RWPE1 (cell line): ENCODE results near the gene NELFB.
A peak's percentile ranks its signal among the peaks of the same experiment; 100 is the strongest.

ENCODE experiments used
- CTCF ChIA-PET: fragments of 350-600 bp; sonication (Branson Sonifier 250); formaldehyde crosslinking; extraction: SDS; loops from one replicate; lab custom pipeline; 2021; lab: Yijun Ruan, JAX
- POLR2A ChIA-PET: fragments of 400-600 bp; formaldehyde crosslinking; extraction: SDS; loops from one replicate; lab custom pipeline; 2020; ENCODE audit warnings: antibody characterized with exemption; ENCODE audit not compliant: low non-redundant PET; lab: Yijun Ruan, JAX
- DNase-seq: peaks from one replicate; pipeline ENCODE4 v3.0.0; 2012; ENCODE audit warnings: low spot score
- H3K27ac ChIP-seq: fragments of 450-650 bp; 2 replicates; pipeline ENCODE4 v1.5.1; 2017
- CTCF ChIP-seq: fragments of 450-650 bp; conservative IDR thresholded peaks from 2 replicates; pipeline ENCODE4 v1.5.1; 2017; ENCODE audit warnings: low read depth, mild to moderate bottlenecking

The NELFB gene

DNA sequence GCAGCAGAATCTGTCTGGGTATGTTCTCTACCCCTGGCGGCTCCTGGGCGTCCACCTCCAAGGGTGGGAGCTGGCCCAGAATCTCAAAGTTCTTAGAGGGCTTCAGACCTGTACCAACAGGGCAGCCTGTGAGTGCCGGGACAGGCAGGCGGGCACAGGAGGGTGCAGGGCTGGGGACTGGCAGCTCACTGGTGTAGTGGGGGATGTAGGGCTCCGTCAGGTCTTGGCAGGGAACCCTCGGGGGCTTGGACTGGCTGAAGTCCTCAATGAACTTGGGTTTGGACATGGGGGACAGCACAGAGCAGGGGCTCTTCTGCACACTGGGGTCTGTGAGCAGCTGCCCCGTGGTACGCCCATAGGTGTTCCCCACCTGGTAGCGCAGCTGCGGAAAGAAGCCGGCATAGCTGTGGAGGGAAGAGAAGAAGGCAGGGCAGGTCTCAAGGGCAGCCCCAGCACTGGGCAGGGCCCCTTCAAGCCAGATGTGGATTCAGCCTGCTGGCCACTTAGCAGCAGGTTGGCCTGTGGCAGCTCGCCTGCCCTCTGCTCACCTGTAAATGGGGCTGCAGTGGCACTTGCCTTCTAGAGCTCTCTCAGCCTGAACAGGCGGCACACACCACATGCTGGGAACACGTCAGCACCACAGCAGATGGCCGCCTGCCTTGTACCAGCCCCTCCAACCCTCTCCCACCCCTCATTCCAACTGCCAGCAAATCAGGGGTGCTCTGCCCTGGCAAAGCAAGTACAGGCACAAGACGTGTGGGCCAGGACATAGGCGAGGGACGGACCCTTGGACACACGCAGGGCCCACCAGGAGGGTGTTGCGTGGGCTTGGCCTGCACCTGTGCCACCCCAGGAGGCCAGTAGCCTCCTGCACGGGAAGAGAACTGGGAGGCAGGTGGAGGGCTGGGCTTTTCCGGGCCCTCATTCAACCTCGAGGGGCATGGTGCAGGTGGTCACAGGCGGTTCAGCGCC is 9.4 kb upstream of the NELFB start:
- ChIA-PET POLR2A (no interaction called here), CTCF (interaction anchor here (0.6 to 1.0 kb wide), 2 partner anchors 9 to 390 kb away, joined by 4 to 6 read pairs; no protein-coding TSS in a partner anchor)
- DNase-seq, result no peak
- peak overlapping the region; percentile 100 for H3K27ac ChIP-seq
- no peak for TF ChIP-seq CTCF

DNA sequence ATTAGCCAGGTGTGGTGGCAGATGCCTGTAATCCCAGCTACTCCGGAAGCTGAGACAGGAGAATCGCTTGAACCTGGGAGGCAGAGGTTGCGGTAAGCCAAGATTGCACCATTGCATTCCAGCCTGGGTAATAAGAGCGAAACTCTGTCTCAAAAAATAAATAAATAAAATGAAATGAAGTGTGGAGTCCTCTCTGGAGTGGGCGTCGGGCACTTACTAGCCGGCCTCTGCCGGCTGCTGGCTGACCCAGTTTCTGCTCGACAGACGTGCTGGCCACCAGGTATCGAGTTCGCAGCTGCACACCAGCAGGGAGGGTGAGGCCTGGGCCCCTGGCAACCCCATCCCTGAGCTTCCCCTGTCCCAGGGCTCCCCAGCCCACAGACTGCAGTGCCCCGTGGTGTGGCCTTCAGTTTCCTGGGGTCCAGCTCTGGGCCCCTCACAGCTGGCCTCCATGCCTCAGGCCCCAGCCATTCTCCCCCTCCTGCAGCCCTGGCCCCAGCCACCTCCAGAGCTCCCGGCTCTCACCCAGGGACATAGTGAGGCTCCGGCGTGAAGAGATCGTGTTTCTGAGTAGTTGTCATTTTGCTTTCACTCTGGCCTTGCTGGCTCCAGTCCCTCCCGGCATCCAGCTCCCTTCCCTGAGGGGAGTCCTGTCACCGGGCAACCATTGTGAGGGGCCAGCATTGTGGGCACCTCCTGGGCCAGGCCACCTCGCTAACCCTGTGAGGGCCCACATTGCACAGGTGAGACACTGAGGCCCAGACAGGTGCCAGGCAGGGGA is 7.8 kb upstream of the NELFB start:
- H3K27ac ChIP-seq, result peak overlapping the region; percentile 11; the same call in 1 of the 2 replicates
- CTCF ChIA-PET, result interaction anchor here (0.5 to 1.0 kb wide), 2 partner anchors 30 to 162 kb away, joined by 3 to 5 read pairs; partner anchors contain the start of gene TOR4A
- no peak for DNase-seq
- POLR2A ChIA-PET, result no interaction called here
- no peak for TF ChIP-seq CTCF

DNA sequence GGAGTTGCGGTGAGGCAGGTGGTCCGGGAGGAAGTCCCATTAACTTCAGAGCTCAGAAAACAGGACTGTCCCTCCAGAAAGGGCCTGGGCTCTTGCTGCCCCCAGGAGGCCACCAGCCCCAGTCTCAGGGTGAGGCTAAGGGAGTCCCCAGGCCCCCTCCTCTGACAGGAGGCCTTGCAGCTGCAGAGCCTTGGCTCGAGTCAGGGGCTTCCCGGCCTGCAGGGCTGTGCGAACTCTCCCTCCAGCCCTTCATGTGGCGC is 7.3 kb upstream of the NELFB start:
- CTCF ChIA-PET, result interaction anchor here (1.0 kb wide), 1 partner anchor 29 kb away, joined by 3 read pairs; the partner anchor contains the start of gene TOR4A
- DNase-seq, result no peak
- POLR2A ChIA-PET, result no interaction called here
- no peak for TF ChIP-seq CTCF
- H3K27ac ChIP-seq, result no peak overlapping the region

DNA sequence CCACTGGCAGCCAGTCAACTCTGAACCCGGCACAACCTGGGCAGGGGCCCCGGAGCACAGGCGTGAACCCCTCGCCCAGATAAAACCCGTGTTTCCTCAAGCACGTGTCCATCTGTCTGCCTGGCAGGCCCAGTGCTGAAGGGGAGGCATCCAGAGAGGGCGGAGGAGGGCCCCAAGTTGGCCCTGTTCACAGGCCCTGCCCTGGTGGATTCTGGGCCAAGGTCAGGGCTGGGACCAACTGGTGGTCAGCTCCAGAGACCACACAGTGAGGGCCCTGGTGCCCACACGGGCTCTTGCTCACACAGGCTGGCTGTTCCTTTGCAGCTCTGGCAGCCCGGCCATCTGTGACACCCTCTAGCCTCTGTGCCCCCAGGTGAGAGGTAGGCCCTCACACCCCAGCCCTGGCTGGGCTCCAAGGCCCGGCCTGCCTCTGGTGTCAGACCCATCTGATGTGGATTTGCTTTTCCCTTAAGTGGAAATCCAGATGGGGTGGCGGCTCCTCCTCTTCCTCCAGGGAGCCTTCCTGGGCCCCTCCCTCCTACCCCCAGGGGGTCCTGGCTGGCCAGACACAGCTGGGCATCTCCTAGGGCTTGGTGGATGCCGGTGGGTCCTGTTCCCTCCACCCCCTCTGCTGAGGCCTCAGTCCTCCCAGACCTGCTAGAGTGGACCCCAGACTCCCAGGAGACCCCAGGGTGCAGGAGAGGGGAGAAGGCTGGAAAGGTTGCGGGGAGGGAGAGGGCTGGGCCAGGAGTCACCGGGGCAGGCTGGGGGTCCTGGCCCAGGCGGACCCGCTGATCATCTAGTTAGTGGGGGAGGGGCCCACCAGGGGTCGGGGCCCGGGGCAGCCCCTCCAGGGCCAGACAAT is 4.6 kb upstream of the NELFB start:
- ChIA-PET POLR2A (no interaction called here), CTCF (interaction anchor here (1.6 kb wide), 1 partner anchor 14 kb away, joined by 5 read pairs; no protein-coding TSS in a partner anchor)
- H3K27ac ChIP-seq, result peak overlapping the region; percentile 12
- TF ChIP-seq CTCF, result no peak
- DNase-seq, result no peak

DNA sequence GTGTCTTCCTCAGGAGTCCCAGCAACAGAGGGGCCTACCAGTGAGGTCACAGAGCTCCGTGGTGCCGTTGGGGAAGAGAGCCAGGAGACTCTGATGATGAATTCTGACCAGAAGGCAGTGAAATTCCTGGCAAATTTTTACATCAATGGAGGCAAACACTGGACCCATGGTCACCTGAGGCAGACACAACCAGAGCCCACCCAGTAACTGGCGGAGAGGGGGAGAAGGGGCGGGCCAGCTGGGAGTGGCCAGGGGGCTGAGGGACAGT is 4.0 kb upstream of the NELFB start, which contains the start of gene STPG3:
Gene STPG3, plus strand, starts transcription at position 93 of the 268 bp plus-strand sequence. Its CDS starts 1 bp downstream, at position 94.
- POLR2A ChIA-PET, result no interaction called here
- no peak for TF ChIP-seq CTCF
- CTCF ChIA-PET, result no interaction called here
- DNase-seq, result no peak
- peak within 1 kb of the TSS; percentile 12 for H3K27ac ChIP-seq
